NOMO-1 treated with DMSO at 0.1 percent for 48 hours (cell line): Measurements from ENCODE around the gene ZNF638.

Source experiments
- DNase-seq: peaks from one replicate; lab custom pipeline; 2025; ENCODE audit not compliant: unreplicated experiment; lab: John Stamatoyannopoulos, UW

Gene ZNF638

GRCh38 chr2:71454221-71455010 is 122.8 kb downstream of the ZNF638 start:
- peak; percentile 30 for DNase-seq

GRCh38 chr2:71455011-71455740 is 123.6 kb downstream of the ZNF638 start:
- DNase-seq, result no peak

- no peak for DNase-seq
Measured at GRCh38 chr2:71455741-71456569, 124.4 kb downstream of the ZNF638 start.

GRCh38 chr2:71456617-71457016 is 125.0 kb downstream of the ZNF638 start:
- DNase-seq, result no peak

- no peak for DNase-seq
Measured at GRCh38 chr2:71457123-71457915, 125.7 kb downstream of the ZNF638 start.

GRCh38 chr2:71457923-71458322 is 126.3 kb downstream of the ZNF638 start:
- DNase-seq, result no peak

GRCh38 chr2:71458413-71459083 is 127.0 kb downstream of the ZNF638 start:
- no peak for DNase-seq

- DNase-seq, result no peak
Measured at GRCh38 chr2:71459084-71459431, 127.5 kb downstream of the ZNF638 start.

- no peak for DNase-seq
Measured at GRCh38 chr2:71460056-71460455, 128.5 kb downstream of the ZNF638 start.

GRCh38 chr2:71460595-71461303 is 129.2 kb downstream of the ZNF638 start:
- DNase-seq, result no peak

GRCh38 chr2:71461304-71461671 is 129.7 kb downstream of the ZNF638 start:
- DNase-seq, result no peak

GRCh38 chr2:71462056-71462605 is 130.5 kb downstream of the ZNF638 start:
- no peak for DNase-seq

- no peak for DNase-seq
Measured at GRCh38 chr2:71462641-71463341, 131.2 kb downstream of the ZNF638 start.

- no peak for DNase-seq
Measured at GRCh38 chr2:71463342-71463654, 131.7 kb downstream of the ZNF638 start.

- DNase-seq, result no peak
Measured at GRCh38 chr2:71464389-71464788, 132.8 kb downstream of the ZNF638 start.

GRCh38 chr2:71465356-71465755 is 133.8 kb downstream of the ZNF638 start:
- no peak for DNase-seq

GRCh38 chr2:71465961-71466300 is 134.3 kb downstream of the ZNF638 start:
- DNase-seq, result no peak

GRCh38 chr2:71466301-71467179 is 135.0 kb downstream of the ZNF638 start:
- no peak for DNase-seq
